GM03348 (cell line): ENCODE measurements around the gene AGO4.
"Not testable (repeated sequence)": the region's sequence is repeated elsewhere in the genome, so short reads cannot be mapped to it uniquely, and the experiment has no call there.

Source experiments
- DNase-seq: peaks from one replicate; pipeline ENCODE4 v3.0.0; 2012; ENCODE audit warnings: low spot score

Gene AGO4

DNA sequence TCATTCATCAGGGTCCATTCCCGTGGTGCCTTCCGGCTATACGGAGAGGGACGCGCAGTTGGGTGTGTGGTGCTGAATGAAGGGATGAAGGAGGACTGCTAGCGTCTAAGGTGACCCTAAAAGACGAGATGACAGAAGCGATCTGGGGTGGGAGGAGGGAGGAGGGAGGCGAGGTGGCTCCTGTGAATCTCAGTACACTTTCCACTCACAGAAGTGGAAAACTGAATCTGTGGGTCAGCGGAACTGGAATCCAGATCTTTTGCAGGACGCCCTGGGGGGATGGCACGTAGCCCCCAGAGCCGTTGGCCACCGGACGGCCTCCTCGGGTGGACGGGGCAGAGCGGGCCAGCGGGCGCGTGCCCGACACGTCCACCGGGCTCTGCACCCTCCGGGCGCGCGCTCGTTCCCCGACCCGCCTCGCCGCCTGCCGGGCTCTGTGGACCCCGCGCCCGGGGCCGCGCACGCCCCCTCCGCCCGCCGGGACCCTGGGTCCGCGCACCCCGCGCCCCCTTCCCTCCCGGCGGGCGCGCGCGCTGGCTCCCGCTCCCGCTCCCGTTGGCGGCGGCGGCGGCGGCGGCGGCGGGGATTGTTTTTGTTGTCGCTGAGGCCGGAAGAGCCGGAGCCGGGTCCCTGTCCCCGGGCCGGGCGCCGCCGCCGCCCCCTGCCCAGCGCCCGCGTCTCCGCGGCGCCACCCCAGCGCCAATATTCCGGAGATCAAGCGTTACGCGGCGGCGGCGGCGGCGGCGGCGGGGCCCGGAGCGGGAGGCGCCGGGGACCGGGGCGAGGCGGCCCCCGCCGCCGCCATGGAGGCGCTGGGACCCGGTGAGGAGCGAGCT is at the start of gene AGO4:
Gene AGO4 (plus strand): TSS at position 403 of the 836 bp plus-strand sequence. CDS start 401 bp downstream, at position 804.
- DNase-seq = peak; percentile 94

DNA sequence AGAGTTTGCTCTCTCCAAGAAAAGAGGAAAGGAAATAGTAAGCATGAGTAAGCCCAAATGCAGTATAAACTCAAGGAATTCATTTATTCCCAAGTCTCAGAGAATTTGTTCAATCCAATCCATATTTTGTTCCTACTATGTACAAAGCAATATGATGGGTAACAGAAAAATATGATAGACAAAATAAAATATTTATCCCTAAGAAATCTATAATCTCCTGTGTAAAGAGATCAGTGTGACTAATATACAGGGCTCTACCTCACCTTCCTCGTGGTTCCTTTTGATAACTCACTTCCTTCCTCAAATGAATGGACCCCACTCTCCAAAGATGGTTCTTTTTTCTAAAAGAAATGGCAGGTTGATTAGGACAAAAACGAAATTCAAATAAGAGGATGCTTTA is 45.7 kb upstream of the AGO4 start:
- no peak for DNase-seq

DNA sequence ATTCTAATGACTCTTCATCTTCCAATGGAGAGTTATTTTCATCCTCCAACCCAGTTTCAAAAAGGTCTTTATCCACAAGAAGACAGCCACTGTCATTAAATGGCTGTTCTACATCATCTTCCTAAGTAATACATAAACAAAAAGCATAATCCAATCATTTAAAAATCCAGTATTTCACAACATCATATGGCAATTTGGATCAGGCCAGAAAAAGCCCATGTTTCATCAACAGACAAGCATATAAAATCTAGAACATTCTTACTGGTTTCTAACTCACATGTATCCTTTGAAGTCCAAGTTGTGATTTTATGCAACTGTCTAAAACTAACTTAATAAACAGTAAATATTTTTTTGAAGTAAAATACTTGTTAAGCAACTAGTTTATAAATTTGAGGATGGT is 44.6 kb upstream of the AGO4 start:
- no peak for DNase-seq

DNA sequence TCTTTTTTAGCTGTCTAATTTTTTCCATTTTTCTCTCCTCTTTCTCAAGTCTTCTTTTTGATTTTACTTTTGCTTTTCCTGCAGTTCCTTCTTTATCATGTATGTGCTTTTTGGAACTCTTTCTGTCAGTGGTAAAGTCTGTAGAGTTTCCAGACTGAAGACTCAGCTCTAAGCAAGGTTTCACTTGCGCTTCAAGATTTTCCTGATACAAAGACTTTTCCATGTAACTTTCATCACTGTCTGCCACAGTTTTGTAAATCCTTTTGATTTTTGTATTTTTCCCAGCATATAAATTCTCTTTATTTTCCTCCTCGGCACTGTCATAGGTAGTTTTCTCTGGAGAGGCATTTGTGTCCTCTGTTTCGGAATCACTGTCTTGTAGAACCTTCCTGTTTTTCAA is 43.5 kb upstream of the AGO4 start:
- DNase-seq = no peak

DNA sequence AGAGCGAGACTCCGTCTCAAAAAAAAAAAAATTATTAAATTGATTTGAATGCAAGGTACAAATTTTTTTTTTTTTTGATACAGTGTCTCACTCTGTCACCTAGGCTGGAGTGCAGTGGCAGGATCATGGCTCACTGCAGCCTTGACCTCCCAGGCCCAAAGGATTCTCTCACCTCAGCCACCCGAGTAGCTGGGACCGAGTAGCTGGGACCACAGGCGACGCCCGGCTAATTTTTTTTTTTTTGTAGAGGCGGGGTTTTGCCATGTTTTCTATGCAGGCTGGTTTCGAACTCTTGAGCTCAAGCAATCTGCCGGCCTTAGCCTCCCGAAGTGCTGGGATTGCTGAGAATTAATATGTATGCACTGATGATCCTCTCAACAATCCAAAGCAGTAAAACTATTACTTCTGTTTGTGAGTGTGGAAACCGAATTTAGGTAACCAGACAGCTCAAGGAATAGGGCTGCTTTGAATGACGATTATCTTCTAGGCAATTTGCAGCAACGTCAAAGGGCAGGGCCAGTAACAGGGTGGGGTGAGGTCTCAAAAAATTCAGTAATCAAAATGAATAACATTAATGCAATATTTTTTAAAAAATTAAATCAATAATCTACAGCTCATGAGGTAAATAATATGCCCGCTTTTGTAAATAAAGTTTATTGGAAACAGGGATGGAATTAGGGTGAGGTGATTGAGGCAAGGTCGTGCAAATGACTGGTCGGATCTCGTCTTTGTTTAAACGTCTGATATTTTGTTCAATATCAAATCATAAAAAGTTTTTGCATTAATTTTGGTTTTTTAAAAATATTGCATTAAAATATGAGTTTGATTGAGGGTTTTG is 39.2 kb upstream of the AGO4 start:
- peak; percentile 9 for DNase-seq

DNA sequence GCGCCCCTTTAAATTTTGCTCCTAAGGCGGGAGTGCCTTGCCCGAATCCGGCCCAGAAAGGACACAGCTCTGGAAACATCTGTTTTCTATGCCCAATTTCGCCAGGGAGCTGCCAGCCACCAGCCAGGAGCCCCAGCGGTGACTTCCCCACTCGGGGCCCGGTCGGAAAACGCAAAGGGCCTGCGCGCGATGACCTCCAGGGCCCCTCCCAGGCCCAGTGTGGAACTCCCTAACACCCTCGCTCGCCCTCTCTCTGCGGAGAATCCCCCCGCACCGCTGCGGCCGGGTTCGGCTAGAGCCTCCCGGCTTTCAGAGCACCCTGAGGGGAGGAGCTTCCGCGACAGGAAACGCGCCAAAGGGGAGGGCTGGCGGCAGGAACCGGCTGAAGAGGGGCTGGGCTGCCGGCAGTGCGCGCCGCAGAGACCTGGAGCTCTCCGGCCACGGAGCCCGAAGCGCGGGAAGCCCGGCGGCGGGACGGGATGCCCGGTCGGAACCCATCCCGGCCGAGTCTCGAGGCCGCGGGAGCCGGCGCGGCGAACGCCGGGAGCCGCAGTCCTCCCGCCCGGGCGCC is 38.5 kb upstream of the AGO4 start:
- peak; percentile 96 for DNase-seq

DNA sequence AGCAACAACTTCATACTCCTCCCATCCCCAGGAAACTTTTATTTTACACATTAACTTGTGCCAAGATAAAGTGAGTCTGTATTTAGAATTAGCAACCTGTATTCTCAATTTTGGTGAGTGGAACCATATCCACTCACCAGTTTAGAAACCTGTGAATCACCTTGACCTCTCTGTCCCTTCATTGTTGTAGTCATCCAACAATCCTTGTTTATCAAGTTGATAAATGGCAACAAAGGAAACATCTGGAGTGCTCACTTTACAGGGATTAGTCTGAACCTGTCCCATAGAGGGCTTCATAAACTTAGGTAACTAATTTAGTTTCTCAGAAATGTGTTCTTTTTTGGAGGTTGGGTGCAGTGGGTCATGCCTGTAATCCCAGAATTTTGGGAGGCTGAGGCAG is 34.1 kb upstream of the AGO4 start:
- DNase-seq = no peak

DNA sequence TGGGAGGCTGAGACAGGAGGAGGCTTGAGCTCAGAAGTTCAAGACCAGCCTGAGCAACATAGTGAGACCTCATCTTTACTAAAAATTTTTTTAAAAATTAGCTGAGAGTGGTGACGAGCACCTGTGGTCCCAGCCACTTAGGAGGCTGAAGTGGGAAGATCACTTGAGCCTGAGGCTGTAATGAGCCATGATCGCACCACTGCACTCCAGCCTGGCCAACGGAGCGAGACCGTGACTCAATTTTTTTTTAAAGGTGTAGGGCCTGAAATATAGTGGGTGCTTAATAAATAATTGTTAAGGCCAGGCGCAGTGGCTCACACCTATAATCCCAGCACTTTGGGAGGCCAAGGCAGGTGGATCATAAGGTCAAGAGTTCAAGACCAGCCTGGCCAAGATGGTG is 31.6 kb upstream of the AGO4 start:
- not testable (repeated sequence) for DNase-seq

DNA sequence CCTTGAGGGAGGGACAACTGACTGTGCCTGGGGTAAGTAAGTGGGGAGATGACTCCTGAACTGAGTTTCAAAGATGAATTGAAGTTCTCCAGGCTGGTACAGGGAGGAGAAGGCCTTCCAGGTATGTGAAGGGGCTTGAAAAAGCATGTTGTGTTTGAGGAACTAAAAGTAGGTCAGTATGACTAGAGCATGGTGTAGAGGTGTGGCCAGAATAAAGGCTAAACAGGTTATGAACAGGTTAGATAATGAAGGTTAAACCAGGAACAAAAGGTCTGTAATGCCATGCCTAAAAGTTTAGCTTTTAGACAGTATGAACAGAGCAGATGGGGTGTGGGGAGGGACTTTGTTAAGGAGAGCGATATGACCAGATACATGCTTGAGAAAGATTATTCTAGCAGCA is 30.7 kb upstream of the AGO4 start:
- no peak for DNase-seq

DNA sequence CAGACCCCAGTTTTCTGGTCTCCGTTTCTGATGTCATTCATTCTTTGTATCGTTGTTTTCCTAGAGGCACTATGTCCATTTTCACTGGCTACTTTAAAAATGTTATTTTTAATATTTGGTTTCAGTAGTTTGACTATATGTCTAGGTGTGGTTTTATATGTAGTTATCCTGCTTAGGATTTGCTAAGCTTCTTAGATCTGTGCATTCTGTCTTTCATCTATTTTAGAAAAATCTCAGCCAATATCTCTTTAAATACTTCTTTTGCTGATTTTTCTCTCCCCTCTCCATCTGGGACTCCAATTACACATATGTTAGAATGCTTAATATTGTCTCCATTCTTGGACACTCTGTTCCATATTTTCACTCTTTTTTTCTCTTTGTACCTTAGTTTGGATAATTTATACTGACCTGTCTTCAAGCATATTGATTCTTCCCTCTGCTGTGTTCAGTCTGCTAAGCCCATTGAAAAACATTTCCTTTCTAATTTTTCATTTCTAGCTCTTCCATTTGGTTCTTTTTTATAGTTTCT is 24.7 kb upstream of the AGO4 start:
- no peak for DNase-seq

DNA sequence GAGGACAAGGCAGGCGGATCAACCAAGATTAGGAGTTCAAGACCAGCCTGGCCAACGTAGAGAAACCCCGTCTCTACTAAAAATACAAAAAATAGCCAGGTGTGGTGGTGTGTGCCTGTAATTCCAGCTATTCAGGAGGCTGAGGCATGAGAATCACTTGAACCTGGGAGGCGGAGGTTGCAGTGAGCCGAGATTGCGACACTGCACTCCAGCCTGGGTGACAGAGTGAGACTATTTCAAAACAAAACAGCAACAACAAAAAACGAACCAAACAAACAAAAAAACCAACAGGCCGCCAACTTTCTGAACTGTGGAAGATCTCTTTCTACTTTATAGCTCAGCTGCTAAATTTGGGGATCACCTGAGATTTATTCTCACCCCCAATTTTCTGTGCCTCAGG is 23.5 kb upstream of the AGO4 start:
- DNase-seq = not testable (repeated sequence)

DNA sequence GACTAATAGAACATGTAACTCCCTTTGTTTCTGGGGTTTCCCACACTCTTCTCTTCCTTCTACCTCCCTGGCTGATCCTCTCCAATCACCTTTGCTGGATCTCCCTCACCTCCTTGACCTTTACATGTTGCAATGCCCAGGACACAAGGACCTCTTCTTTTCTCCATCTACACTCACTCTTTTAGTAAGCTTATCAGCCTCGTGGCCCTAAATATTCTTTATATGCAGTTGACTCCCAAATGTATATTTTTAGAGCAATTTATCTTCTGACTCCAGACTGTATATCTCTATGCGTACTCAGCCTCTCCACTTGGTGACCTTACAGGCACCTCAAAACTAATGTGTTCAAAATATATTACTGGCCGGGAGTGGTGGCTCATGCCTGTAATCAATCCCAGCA is 19.7 kb upstream of the AGO4 start:
- no peak for DNase-seq

DNA sequence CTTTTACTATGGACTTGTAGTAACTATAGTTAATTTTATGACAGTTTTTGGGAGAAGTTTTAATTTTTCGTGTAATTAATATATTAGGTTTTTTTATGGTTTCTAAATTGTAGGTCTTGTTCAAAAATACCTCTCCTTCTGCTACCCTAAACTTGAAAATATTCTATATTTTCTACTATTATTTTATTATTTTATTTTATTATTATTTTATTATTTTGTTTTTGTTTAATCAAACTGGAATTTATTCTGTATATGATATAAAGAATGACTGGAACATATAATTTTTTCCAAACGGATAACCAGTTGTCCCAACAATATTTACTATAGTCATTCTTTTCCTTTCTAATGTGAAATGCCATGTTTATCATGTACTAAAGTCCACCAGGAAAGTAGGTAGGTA is 17.1 kb upstream of the AGO4 start:
- DNase-seq = no peak

DNA sequence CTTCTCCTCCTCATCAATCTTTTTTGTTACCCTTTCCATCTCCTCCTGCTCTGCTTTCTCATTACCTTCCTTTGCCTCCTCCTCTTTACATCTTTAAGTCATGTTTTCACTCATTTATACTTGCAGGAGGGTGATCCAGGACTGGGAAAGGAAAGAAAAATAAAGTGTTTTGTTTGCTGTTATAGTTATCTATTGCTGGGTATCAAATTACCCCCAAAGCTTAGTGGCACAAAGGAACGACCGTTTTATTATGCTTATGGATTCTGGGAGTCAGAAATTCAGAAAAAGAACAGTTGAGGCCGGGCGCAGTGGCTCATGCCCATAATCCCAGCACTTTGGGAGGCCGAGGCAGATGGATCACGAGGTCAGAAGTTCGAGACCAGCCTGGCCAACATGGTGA is 12.5 kb upstream of the AGO4 start:
- DNase-seq = no peak

DNA sequence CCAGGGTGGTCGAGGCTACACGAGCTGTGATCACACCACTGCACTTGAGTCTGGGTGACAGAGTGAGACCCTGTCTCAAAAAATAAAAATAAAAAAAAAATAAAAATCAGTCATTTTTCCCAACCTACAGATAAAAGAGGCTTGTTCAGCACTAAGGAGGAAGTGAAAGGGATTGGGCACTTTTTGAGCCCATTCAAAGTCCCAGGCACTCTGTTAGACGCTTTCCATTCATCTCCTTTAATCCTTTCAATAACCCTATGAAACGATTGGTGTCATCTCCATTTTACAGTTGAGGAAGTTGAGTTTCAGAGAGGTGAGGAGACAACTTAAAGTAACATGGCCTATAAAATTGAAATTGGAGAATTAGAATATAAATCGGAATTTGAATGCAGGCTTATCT is 10.4 kb upstream of the AGO4 start:
- DNase-seq = no peak

DNA sequence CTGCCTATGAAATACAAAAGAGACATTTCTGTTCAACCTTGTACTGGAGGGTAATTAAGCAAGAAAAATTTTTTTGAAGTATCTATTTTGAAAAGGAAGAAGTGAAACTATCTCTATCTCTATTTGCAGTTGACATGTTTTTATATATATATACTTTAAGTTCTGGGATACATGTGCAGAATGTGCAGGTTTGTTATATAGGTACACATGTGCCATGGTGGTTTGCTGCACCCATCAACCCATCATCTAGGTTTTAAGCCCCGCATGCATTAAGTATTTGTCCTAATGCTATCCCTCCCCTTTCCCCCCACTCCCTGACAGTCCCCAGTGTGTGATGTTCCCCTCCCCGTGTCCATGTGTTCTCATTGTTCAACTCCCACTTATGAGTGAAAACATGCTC is 9.8 kb upstream of the AGO4 start:
- DNase-seq = not testable (repeated sequence)

DNA sequence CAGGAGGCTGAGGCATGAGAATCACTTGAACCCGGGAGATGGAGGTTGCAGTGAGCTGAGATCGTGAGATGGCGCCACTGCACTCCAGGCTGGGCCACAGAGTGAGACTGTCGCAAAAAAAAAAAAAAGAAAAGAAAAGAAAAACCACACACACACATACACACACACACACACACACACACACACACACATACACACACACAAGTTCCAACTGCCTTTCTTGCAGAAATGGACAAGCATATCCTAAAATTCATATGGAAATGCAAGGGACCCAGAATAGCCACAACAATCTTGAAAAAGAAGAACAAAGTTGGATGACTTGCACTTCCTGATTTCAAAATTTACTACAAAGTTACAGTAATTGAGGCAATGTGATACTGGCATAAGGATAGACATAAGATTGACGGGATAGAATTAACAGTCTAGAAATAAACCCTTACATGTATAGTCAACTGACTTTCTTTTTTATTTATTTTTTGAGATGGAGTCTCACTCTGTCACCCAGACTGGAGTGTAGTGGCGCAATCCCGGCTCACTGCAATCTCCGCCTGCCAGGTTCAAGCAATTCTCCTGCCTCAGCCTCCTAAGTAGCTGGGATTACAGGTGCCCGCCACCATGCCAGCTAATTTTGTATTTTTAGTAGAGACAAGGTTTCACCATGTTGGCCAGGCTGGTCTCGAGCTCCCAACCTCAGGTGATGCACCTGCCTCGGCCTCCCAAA is 7.5 kb upstream of the AGO4 start:
- not testable (repeated sequence) for DNase-seq

DNA sequence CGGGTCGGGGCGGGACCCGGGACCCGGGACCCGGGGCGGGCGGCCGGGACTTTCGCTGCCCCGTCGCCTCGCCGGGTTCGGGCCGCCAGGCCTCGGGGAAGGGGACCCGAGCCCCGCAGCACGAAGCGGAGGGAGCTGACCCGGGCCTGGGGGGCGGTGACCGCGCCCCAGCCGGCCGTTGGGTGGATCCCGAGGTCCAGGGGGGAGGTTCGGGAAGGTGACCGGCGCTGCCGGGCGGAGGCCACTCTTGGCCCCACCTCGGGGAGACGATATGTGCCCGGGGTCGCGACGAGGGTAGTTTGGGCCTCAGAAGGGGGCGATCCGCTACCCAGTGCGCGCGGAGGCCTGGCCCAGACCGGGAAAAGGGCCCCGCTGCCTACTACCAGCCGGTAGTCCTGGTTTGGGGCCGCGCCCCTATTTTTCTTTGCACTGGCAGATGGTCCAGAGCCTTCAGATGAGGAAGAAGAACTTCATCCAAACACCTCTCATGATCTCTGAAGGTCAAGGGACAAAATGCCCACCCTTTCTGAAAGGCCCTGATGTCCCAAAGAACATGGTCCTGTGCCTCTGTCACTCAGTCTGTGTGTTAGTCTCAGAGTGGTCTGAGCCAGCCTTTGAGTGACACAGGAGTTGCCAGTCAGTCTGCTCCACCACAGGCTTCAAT is 766 bp downstream of the AGO4 start:
- peak; percentile 77 for DNase-seq

DNA sequence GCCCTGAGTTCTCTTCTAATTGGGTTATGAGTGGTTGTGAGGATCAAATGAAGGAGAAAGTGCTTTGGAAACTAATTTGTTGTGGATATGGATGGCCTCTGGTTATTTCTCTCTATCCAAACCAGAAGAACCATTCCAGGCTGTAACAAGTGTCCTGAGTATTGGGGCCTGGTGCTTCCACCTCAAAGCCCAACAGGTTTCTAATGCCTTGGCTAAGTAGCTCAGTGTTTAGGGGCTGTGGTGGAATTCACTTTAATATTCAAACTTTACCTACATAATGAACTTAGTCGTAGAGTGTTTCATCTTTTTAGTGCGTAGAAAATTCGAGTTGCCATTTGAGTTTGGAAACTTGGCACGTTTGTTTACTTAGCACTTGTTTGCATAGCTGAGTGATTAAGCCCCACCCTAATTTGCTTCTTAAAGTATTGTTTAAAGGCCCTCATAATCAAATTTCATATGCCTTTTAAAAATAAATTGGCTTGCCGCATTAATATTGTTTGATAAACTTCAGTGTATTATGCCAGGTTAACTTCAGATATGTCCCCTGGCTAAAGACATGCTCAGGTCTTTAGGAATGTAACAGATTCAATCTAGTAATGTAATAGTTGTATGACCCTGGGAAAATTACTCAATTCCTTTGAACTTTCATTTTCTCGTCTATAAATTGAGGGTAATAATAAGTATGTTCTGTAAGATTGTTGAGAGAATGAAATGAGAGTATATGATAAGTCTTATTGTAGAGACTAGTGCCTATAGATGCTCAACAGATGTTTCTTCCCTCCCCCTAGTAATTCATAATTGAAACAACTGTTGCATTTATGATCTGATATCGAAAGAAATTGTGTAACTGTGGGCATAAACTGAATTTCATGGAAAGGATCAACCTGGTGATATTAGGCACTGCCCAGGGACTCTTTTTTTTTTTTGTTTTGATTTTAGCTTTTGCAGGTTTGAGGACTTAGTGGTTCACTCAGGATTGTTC is 1.6 kb downstream of the AGO4 start:
- DNase-seq = no peak
